Progenitor cell of endocrine pancreas (in vitro differentiated cells): ENCODE measurements around the gene SLX4IP. TPM values are rescaled to one million over a fixed set of nuclear protein-coding genes. Genes with fewer than 3 reads are reported as not detected.
"Not testable (repeated sequence)": the region's sequence is repeated elsewhere in the genome, so short reads cannot be mapped to it uniquely, and the experiment has no call there.

ENCODE experiments used
- DNase-seq: peaks from one replicate; pipeline ENCODE4 v3.0.0; 2021; ENCODE audit warnings: low spot score; ENCODE audit not compliant: unreplicated experiment
- H3K27ac Mint-ChIP-seq: 2 replicates; pipeline ENCODE4 v1.8.0; 2021; ENCODE audit warnings: mild to moderate bottlenecking, moderate library complexity, mixed read lengths
- H3K27me3 Mint-ChIP-seq: 2 replicates; pipeline ENCODE4 v1.8.0; 2021; ENCODE audit warnings: mixed read lengths
- H3K36me3 Mint-ChIP-seq: 2 replicates; pipeline ENCODE4 v1.8.0; 2022; ENCODE audit warnings: mixed read lengths; ENCODE audit not compliant: insufficient read depth
- H3K4me1 Mint-ChIP-seq: 2 replicates; pipeline ENCODE4 v1.8.0; 2021; ENCODE audit warnings: low read depth, mixed read lengths
- H3K4me3 Mint-ChIP-seq: 2 replicates; pipeline ENCODE4 v1.8.0; 2021; ENCODE audit warnings: low read depth, mild to moderate bottlenecking, moderate library complexity, mixed read lengths
- H3K9me3 Mint-ChIP-seq: 2 replicates; pipeline ENCODE4 v1.8.0; 2021; ENCODE audit warnings: low read depth, mixed read lengths
- total RNA-seq: library from RNA; stranded (reverse); gene quantifications from 2 replicates; pipeline ENCODE4 v1.2.1, GENCODE V29; 2021
- TF ChIP-seq, protein P1 (sequence below): fragments of 200-600 bp; sonication (generic); IDR thresholded peaks from one replicate; pipeline ENCODE4 v1.5.0; 2021; ENCODE audit warnings: antibody characterized with exemption, mild to moderate bottlenecking; ENCODE audit not compliant: unreplicated experiment

The SLX4IP gene
- total RNA-seq, 1 donor from 2014 or later: 12.0 TPM

DNA sequence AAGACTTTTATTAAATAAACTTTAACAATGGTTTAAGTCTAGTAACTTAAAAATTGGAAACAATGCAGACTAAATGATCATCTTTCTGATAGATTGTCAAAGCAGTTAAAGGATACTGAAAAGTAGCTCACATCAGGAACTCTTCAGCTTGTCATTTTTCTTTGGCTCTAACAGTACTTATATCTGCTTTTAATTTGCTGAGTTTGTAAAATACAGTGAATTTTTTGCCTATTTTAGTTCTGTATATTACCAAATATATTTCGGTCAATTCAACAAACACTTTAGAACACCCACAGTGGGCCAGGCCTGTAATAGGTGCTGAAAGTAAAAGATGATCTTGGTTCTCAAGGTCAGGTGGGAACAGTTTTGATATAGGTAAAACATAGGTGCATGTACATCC is 23.4 kb upstream of the SLX4IP start:
- H3K27me3 Mint-ChIP-seq: no peaks in the 10 kb centered on the region

DNA sequence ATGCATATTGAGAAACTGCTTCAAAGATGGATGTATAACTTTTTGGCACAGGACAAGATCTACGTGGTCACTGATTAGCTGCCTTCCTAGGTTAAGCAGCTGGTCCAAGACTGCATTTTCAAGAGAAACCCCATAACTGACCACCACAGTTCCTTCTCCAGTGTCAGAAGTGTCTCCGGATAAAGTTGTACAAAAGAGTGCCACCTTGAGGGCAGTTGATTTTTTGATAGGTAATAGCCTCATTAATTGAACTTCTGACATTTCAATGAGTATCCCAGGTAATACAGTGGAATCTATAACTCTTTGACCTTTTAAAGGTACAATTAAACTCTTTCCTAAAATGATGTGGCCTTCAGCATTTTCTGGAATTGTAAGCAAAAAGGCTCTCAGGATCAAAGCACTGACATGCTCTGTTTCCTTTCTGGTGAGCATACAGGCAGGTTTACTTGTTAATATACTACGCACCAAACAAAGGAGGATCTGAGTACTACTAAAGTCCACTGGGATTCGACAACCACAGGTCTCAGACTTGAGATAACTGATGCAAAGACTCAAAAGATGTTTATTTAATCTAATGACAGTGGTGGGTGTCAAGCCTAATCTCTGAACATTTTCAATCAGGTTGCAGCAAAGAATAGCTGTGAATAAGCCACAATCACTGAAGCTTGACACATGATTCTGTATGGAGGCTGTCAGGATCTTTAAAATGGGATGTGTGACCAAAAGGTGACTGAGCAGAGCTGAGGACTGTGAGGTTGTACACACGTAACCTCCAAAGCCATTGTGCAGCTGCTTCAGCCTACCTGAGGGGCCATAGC is 22.3 kb upstream of the SLX4IP start:
- peaks cover 11% of the 10 kb centered on the region for H3K36me3 Mint-ChIP-seq
- H3K4me3 Mint-ChIP-seq: no peak overlapping the region
- H3K4me1 Mint-ChIP-seq: peaks cover 17% of the 10 kb centered on the region
- TF ChIP-seq, protein P1, sequence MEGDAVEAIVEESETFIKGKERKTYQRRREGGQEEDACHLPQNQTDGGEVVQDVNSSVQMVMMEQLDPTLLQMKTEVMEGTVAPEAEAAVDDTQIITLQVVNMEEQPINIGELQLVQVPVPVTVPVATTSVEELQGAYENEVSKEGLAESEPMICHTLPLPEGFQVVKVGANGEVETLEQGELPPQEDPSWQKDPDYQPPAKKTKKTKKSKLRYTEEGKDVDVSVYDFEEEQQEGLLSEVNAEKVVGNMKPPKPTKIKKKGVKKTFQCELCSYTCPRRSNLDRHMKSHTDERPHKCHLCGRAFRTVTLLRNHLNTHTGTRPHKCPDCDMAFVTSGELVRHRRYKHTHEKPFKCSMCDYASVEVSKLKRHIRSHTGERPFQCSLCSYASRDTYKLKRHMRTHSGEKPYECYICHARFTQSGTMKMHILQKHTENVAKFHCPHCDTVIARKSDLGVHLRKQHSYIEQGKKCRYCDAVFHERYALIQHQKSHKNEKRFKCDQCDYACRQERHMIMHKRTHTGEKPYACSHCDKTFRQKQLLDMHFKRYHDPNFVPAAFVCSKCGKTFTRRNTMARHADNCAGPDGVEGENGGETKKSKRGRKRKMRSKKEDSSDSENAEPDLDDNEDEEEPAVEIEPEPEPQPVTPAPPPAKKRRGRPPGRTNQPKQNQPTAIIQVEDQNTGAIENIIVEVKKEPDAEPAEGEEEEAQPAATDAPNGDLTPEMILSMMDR: peak; percentile 41
- no peaks in the 10 kb centered on the region for H3K9me3 Mint-ChIP-seq
- no peaks in the 10 kb centered on the region for H3K27me3 Mint-ChIP-seq
- peak overlapping the region; percentile 45 for H3K27ac Mint-ChIP-seq
- DNase-seq: no peak

More for the DNA sequence above, 23.4 kb upstream of the SLX4IP start:
- Mint-ChIP-seq H3K36me3 (peaks cover 7% of the 10 kb centered on the region), H3K4me1 (peaks cover 17% of the 10 kb centered on the region), H3K9me3 (no peaks in the 10 kb centered on the region), H3K27ac (no peak overlapping the region), H3K4me3 (no peak overlapping the region)
- no peak for DNase-seq
- TF ChIP-seq, protein P1: no peak

- H3K4me1 Mint-ChIP-seq: peaks cover 17% of the 10 kb centered on the region
- no peak overlapping the region for H3K27ac Mint-ChIP-seq
- H3K4me3 Mint-ChIP-seq: no peak overlapping the region
- TF ChIP-seq, protein P1: no peak
- peaks cover 11% of the 10 kb centered on the region for H3K36me3 Mint-ChIP-seq
- no peaks in the 10 kb centered on the region for H3K27me3 Mint-ChIP-seq
- no peaks in the 10 kb centered on the region for H3K9me3 Mint-ChIP-seq
- DNase-seq: no peak
Measured at GRCh38 chr20:10415013-10415650, 20.0 kb upstream of the SLX4IP start.

DNA sequence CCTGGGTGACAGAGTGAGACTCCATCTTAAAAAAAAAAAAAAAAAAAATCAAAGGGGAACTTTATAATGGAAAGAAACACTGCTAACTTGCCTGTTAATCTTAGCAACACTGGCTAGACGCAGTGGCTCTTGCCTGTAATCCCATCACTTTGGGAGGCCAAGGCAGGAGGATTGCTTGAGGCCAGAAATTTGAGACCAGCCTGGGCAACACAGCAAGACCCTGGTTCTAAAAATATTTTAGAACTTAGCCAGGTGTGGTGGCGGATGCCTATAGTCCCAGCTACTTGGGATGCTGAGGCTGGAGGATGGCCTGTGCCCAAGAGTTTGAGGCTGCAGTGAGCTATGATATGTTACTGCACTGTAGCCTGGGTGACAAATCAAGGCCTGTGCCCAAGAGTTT is 17.9 kb upstream of the SLX4IP start:
- Mint-ChIP-seq H3K4me1 (peaks cover 17% of the 10 kb centered on the region), H3K36me3 (peaks cover 11% of the 10 kb centered on the region)
- H3K27me3 Mint-ChIP-seq, H3K4me3 Mint-ChIP-seq, H3K9me3 Mint-ChIP-seq, DNase-seq, H3K27ac Mint-ChIP-seq: not testable (repeated sequence)

- no peak for DNase-seq
- peaks cover 16% of the 10 kb centered on the region for H3K36me3 Mint-ChIP-seq
- peaks cover 16% of the 10 kb centered on the region for H3K4me1 Mint-ChIP-seq
- TF ChIP-seq, protein P1: no peak
- no peaks in the 10 kb centered on the region for H3K9me3 Mint-ChIP-seq
- H3K27ac Mint-ChIP-seq: no peak overlapping the region
- no peak overlapping the region for H3K4me3 Mint-ChIP-seq
- H3K27me3 Mint-ChIP-seq: no peaks in the 10 kb centered on the region
Measured at GRCh38 chr20:10419550-10420133, 15.5 kb upstream of the SLX4IP start.
